ENCODE data around the gene TMEFF1.

The TMEFF1 gene

GRCh38 chr9:100605405-100605804 lies 132.5 kb downstream of the TMEFF1 start:
- in situ Hi-C loops (cut with HindIII; ENCODE audit: low pct_ligation_motif_present, low sequenced_read_pairs), result loop anchor here (25.0 kb wide), 1 partner anchor 707 kb away; no protein-coding TSS in a partner anchor
- DNase-seq, result no peak
- Histone ChIP-seq H3K4me3 (ENCODE audit: low read depth, low read length) (no peak overlapping the region), H3K27ac (no peak overlapping the region), H3K27me3 (replicated peaks) (no peaks in the 10 kb centered on the region), H3K36me3 (replicated peaks) (no peaks in the 10 kb centered on the region)
- no peak for TF ChIP-seq CTCF (IDR thresholded peaks at IDR 0.05; ENCODE audit: low read depth, low read length, missing control alignments)

- in situ Hi-C loops (cut with HindIII; ENCODE audit: low pct_ligation_motif_present, low sequenced_read_pairs), result loop anchor here (25.0 kb wide), 1 partner anchor 693 kb away; no protein-coding TSS in a partner anchor
- no peak for TF ChIP-seq CTCF (IDR thresholded peaks at IDR 0.05; ENCODE audit: low read depth, low read length, missing control alignments)
- Histone ChIP-seq H3K4me3 (ENCODE audit: low read depth, low read length) (no peak overlapping the region), H3K27ac (no peak overlapping the region), H3K36me3 (replicated peaks) (no peaks in the 10 kb centered on the region), H3K27me3 (replicated peaks) (no peaks in the 10 kb centered on the region)
- DNase-seq, result no peak
Measured at GRCh38 chr9:100619194-100619593, 146.2 kb downstream of the TMEFF1 start.

- no peak for TF ChIP-seq CTCF (IDR thresholded peaks at IDR 0.05; ENCODE audit: low read depth, low read length, missing control alignments)
- no peak for DNase-seq
- in situ Hi-C loops (cut with HindIII; ENCODE audit: low pct_ligation_motif_present, low sequenced_read_pairs), result loop anchor here (25.0 kb wide), 1 partner anchor 693 kb away; no protein-coding TSS in a partner anchor
- Histone ChIP-seq H3K36me3 (replicated peaks) (no peaks in the 10 kb centered on the region), H3K27me3 (replicated peaks) (no peaks in the 10 kb centered on the region), H3K4me3 (ENCODE audit: low read depth, low read length) (no peak overlapping the region), H3K27ac (no peak overlapping the region)
Measured at GRCh38 chr9:100619665-100620064, 146.7 kb downstream of the TMEFF1 start.

GRCh38 chr9:100623969-100624368 lies 151.0 kb downstream of the TMEFF1 start:
- H3K27me3 ChIP-seq (replicated peaks), result no peaks in the 10 kb centered on the region
- no peak overlapping the region for H3K27ac ChIP-seq
- no peak overlapping the region for H3K4me3 ChIP-seq (ENCODE audit: low read depth, low read length)
- in situ Hi-C loops (cut with HindIII; ENCODE audit: low pct_ligation_motif_present, low sequenced_read_pairs), result loop anchor here (25.0 kb wide), 1 partner anchor 688 kb away; no protein-coding TSS in a partner anchor
- TF ChIP-seq CTCF (IDR thresholded peaks at IDR 0.05; ENCODE audit: low read depth, low read length, missing control alignments), result no peak
- no peaks in the 10 kb centered on the region for H3K36me3 ChIP-seq (replicated peaks)
- DNase-seq, result no peak

- Histone ChIP-seq H3K36me3 (replicated peaks) (no peaks in the 10 kb centered on the region), H3K27me3 (replicated peaks) (no peaks in the 10 kb centered on the region), H3K4me3 (ENCODE audit: low read depth, low read length) (no peak overlapping the region), H3K27ac (no peak overlapping the region)
- DNase-seq, result no peak
- in situ Hi-C loops (cut with HindIII; ENCODE audit: low pct_ligation_motif_present, low sequenced_read_pairs), result no loop called here
- no peak for TF ChIP-seq CTCF (IDR thresholded peaks at IDR 0.05; ENCODE audit: low read depth, low read length, missing control alignments)
Measured at GRCh38 chr9:100626949-100627348, 154.0 kb downstream of the TMEFF1 start.

Measured in brain microvascular endothelial cell (primary cell).